A673 (cell line): ENCODE measurements around the gene DIS3L2.

Source experiments
- CTCF ChIP-seq: fragments of 300-800, 200-600 bp; sonication (generic); conservative IDR thresholded peaks from 2 replicates; pipeline ENCODE4 v1.5.1; 2017; ENCODE audit warnings: low read depth, mild to moderate bottlenecking, antibody characterized with exemption, low read length, moderate library complexity, mixed read lengths
- EZH2 ChIP-seq: fragments of 200-600 bp; sonication (generic); IDR thresholded peaks from 2 replicates; pipeline ENCODE4 v1.6.1; 2017; ENCODE audit warnings: borderline replicate concordance, low read depth, mild to moderate bottlenecking, mixed read lengths, antibody characterized with exemption, low read length; ENCODE audit not compliant: poor library complexity, severe bottlenecking

DNA sequence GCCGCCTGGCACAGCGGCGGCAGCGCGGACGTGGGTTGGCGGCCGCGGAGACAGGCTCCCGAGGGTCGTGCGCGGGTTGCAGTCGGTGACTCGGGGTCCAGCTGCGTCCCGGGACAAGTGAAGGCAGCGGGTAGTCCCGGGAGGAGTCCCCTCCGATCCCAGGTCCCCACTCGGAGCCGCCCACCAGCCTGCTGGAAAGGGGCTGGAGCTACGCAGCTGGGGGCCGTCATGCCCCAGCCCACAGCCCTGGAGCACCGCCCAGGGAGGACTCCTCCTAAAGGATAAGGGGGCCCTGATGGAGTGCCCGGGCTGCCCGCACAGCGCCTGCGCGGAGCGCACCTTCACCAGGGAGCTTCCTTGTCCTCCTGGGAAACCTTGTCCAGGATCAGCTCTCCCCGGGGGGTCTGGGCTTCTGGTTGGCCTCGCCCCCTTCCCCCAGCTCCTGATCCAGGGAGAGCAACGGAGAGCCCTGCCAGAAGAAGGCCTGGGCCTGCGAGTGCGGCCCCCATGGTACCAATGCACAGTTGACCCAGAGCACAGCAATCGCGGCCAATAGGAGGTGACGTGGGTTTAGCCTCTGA lies 391.1 kb downstream of the DIS3L2 start:
- TF ChIP-seq EZH2 (no peak), CTCF (no peak)
